Activated CD4-positive, alpha-beta T cell treated with anti-CD3 and anti-CD28 coated beads, Interleukin-2, amount 10 ng/mL, durations not matched to agents 24 days and 14 days (primary cell): ENCODE results near the gene SUSD6. TPM values are rescaled to one million over a fixed set of nuclear protein-coding genes. Genes with fewer than 3 reads are reported as not detected.
A peak's percentile ranks its signal among the peaks of the same experiment; 100 is the strongest.
"Not testable (repeated sequence)": the region's sequence is repeated elsewhere in the genome, so short reads cannot be mapped to it uniquely, and the experiment has no call there.

Experiments used
- DNase-seq: peaks from one replicate; pipeline ENCODE4 v3.0.0; 2022
- H3K27ac Mint-ChIP-seq: one replicate; pipeline ENCODE4 v1.8.0; 2022; ENCODE audit warnings: mild to moderate bottlenecking, mixed read lengths
- H3K27me3 Mint-ChIP-seq: one replicate; pipeline ENCODE4 v1.8.0; 2022; ENCODE audit warnings: mixed read lengths
- H3K36me3 Mint-ChIP-seq: one replicate; pipeline ENCODE4 v1.8.0; 2022; ENCODE audit warnings: low read depth, mild to moderate bottlenecking, mixed read lengths
- H3K4me1 Mint-ChIP-seq: one replicate; pipeline ENCODE4 v1.8.0; 2021; ENCODE audit warnings: mixed read lengths
- H3K4me3 Mint-ChIP-seq: one replicate; pipeline ENCODE4 v1.8.0; 2022; ENCODE audit warnings: mild to moderate bottlenecking, moderate library complexity, mixed read lengths
- H3K9me3 Mint-ChIP-seq: one replicate; pipeline ENCODE4 v1.8.0; 2021; ENCODE audit warnings: mixed read lengths
- intact Hi-C: fragments of 100-400 bp; cut with micrococcal nuclease; formaldehyde crosslinking; loops from one replicate; pipeline ENCODE4 v1.15.1; 2023
- total RNA-seq: library from RNA; stranded (reverse); gene quantifications from 2 replicates; pipeline ENCODE4 v1.2.3, GENCODE V29; 2022

The SUSD6 gene
- total RNA-seq, 1 donor from 2014 or later: 78.9 TPM

GRCh38 chr14:69695322-69696203 lies 84.2 kb downstream of the SUSD6 start:
- Mint-ChIP-seq H3K4me1 (peaks cover 72% of the 10 kb centered on the region), H3K36me3 (peaks cover 23% of the 10 kb centered on the region), H3K4me3 (peak overlapping the region; percentile 53), H3K27ac (peak overlapping the region; percentile 71), H3K9me3 (no peaks in the 10 kb centered on the region), H3K27me3 (no peaks in the 10 kb centered on the region)
- intact Hi-C loops: loop anchor here (2.0 kb wide), 2 partner anchors 13 to 21 kb away; no protein-coding TSS in a partner anchor
- DNase-seq: no peak

GRCh38 chr14:69696204-69696527 lies 84.8 kb downstream of the SUSD6 start:
- no peak for DNase-seq
- Mint-ChIP-seq H3K27me3 (no peaks in the 10 kb centered on the region), H3K27ac (peak overlapping the region; percentile 71), H3K4me1 (peaks cover 78% of the 10 kb centered on the region), H3K9me3 (no peaks in the 10 kb centered on the region), H3K4me3 (peak overlapping the region; percentile 53), H3K36me3 (peaks cover 22% of the 10 kb centered on the region)
- intact Hi-C loops: loop anchor here (2.0 kb wide), 2 partner anchors 13 to 21 kb away; no protein-coding TSS in a partner anchor

GRCh38 chr14:69696633-69697557 lies 85.5 kb downstream of the SUSD6 start:
- Mint-ChIP-seq H3K36me3 (peaks cover 21% of the 10 kb centered on the region), H3K27ac (peak overlapping the region; percentile 89), H3K4me1 (peaks cover 84% of the 10 kb centered on the region), H3K9me3 (no peaks in the 10 kb centered on the region), H3K27me3 (no peaks in the 10 kb centered on the region), H3K4me3 (peak overlapping the region; percentile 57)
- intact Hi-C loops: loop anchor here (1.0 to 2.0 kb wide), 3 partner anchors 14 to 21 kb away; no protein-coding TSS in a partner anchor
- DNase-seq: peak; percentile 86

- Mint-ChIP-seq H3K9me3 (no peaks in the 10 kb centered on the region), H3K27ac (peak overlapping the region; percentile 42), H3K27me3 (no peaks in the 10 kb centered on the region), H3K36me3 (peaks cover 24% of the 10 kb centered on the region), H3K4me3 (no peak overlapping the region), H3K4me1 (peaks cover 83% of the 10 kb centered on the region)
- intact Hi-C loops: no loop called here
- no peak for DNase-seq
Observed at GRCh38 chr14:69698572-69698971, 87.2 kb downstream of the SUSD6 start.

- Mint-ChIP-seq H3K36me3 (peaks cover 26% of the 10 kb centered on the region), H3K27ac (peak overlapping the region; percentile 42), H3K4me1 (peaks cover 83% of the 10 kb centered on the region)
- H3K9me3 Mint-ChIP-seq, DNase-seq, H3K27me3 Mint-ChIP-seq, H3K4me3 Mint-ChIP-seq, intact Hi-C loops: not testable (repeated sequence)
Observed at GRCh38 chr14:69699243-69699642, 87.8 kb downstream of the SUSD6 start.

- no peak for DNase-seq
- peaks cover 30% of the 10 kb centered on the region for H3K36me3 Mint-ChIP-seq
- H3K27ac Mint-ChIP-seq: peak overlapping the region; percentile 40
- no peaks in the 10 kb centered on the region for H3K9me3 Mint-ChIP-seq
- H3K4me1 Mint-ChIP-seq: peaks cover 84% of the 10 kb centered on the region
- intact Hi-C loops: no loop called here
- H3K27me3 Mint-ChIP-seq: no peaks in the 10 kb centered on the region
- H3K4me3 Mint-ChIP-seq: no peak overlapping the region
Observed at GRCh38 chr14:69699748-69700303, 88.4 kb downstream of the SUSD6 start.

GRCh38 chr14:69700575-69700974 lies 89.2 kb downstream of the SUSD6 start:
- Mint-ChIP-seq H3K4me3 (no peak overlapping the region), H3K36me3 (peaks cover 36% of the 10 kb centered on the region)

GRCh38 chr14:69701291-69701690 lies 89.9 kb downstream of the SUSD6 start:
- Mint-ChIP-seq H3K4me3 (peak overlapping the region; percentile 12), H3K36me3 (peaks cover 42% of the 10 kb centered on the region), H3K4me1 (peaks cover 81% of the 10 kb centered on the region)

More at GRCh38 chr14:69700575-69700974, 89.2 kb downstream of the SUSD6 start:
- no peaks in the 10 kb centered on the region for H3K27me3 Mint-ChIP-seq
- peak overlapping the region; percentile 34 for H3K27ac Mint-ChIP-seq
- DNase-seq: no peak
- intact Hi-C loops: no loop called here
- H3K4me1 Mint-ChIP-seq: peaks cover 82% of the 10 kb centered on the region
- H3K9me3 Mint-ChIP-seq: no peaks in the 10 kb centered on the region

GRCh38 chr14:69701857-69702256 lies 90.5 kb downstream of the SUSD6 start:
- Mint-ChIP-seq H3K36me3 (peaks cover 43% of the 10 kb centered on the region), H3K4me1 (peaks cover 80% of the 10 kb centered on the region), H3K27me3 (no peaks in the 10 kb centered on the region), H3K9me3 (no peaks in the 10 kb centered on the region), H3K27ac (peak overlapping the region; percentile 64), H3K4me3 (no peak overlapping the region)
- intact Hi-C loops: no loop called here
- DNase-seq: no peak

More at GRCh38 chr14:69701291-69701690, 89.9 kb downstream of the SUSD6 start:
- H3K9me3 Mint-ChIP-seq: no peaks in the 10 kb centered on the region
- H3K27ac Mint-ChIP-seq: peak overlapping the region; percentile 61
- H3K27me3 Mint-ChIP-seq: no peaks in the 10 kb centered on the region
- no peak for DNase-seq
- intact Hi-C loops: no loop called here

- peak overlapping the region; percentile 24 for H3K4me3 Mint-ChIP-seq
- H3K4me1 Mint-ChIP-seq: peaks cover 72% of the 10 kb centered on the region
- H3K36me3 Mint-ChIP-seq: peaks cover 48% of the 10 kb centered on the region
- H3K27ac Mint-ChIP-seq: peak overlapping the region; percentile 55
- intact Hi-C loops: no loop called here
- no peaks in the 10 kb centered on the region for H3K27me3 Mint-ChIP-seq
- DNase-seq: no peak
- H3K9me3 Mint-ChIP-seq: no peaks in the 10 kb centered on the region
Observed at GRCh38 chr14:69703047-69704039, 91.9 kb downstream of the SUSD6 start.

- Mint-ChIP-seq H3K9me3 (no peaks in the 10 kb centered on the region), H3K36me3 (peaks cover 55% of the 10 kb centered on the region), H3K4me1 (peaks cover 68% of the 10 kb centered on the region), H3K27ac (peak overlapping the region; percentile 62), H3K27me3 (no peaks in the 10 kb centered on the region), H3K4me3 (no peak overlapping the region)
- intact Hi-C loops: no loop called here
- no peak for DNase-seq
Observed at GRCh38 chr14:69704319-69704718, 92.9 kb downstream of the SUSD6 start.

GRCh38 chr14:69705706-69706105 lies 94.3 kb downstream of the SUSD6 start:
- intact Hi-C loops: no loop called here
- H3K9me3 Mint-ChIP-seq: no peaks in the 10 kb centered on the region
- no peak for DNase-seq
- H3K27ac Mint-ChIP-seq: peak overlapping the region; percentile 53
- no peak overlapping the region for H3K4me3 Mint-ChIP-seq
- H3K36me3 Mint-ChIP-seq: peaks cover 65% of the 10 kb centered on the region
- peaks cover 65% of the 10 kb centered on the region for H3K4me1 Mint-ChIP-seq
- no peaks in the 10 kb centered on the region for H3K27me3 Mint-ChIP-seq
